GM19395 (cell line): ENCODE data around the gene ZNF205.
"Not testable (repeated sequence)": the region's sequence is repeated elsewhere in the genome, so short reads cannot be mapped to it uniquely, and the experiment has no call there.

Source experiments
- ATAC-seq: cut with Tn5 transposase; IDR thresholded peaks from one replicate; pipeline ENCODE4 v1.9.1; 2021; ENCODE audit warnings: mild to moderate bottlenecking, moderate library complexity; ENCODE audit not compliant: unreplicated experiment

Gene ZNF205

GRCh38 chr16:3165111-3165822, 52.9 kb downstream of the ZNF205 start:
- no peak for ATAC-seq

- no peak for ATAC-seq
Observed at GRCh38 chr16:3166505-3166886, 54.1 kb downstream of the ZNF205 start.

- not testable (repeated sequence) for ATAC-seq
Observed at GRCh38 chr16:3168729-3169128, 56.3 kb downstream of the ZNF205 start.
